SH-SY5Y (cell line): Measurements from ENCODE around the gene BRPF1.

ENCODE experiments used
- GATA2 ChIP-seq: IDR thresholded peaks from 2 replicates; pipeline ENCODE4 v1.6.1; 2011; ENCODE audit warnings: mild to moderate bottlenecking, low read depth, low read length
- GATA3 ChIP-seq: IDR thresholded peaks from 2 replicates; pipeline ENCODE4 v1.6.1; 2011; ENCODE audit warnings: low read depth, mild to moderate bottlenecking, low read length, moderate library complexity

GRCh38 chr3:9725775-9726515, 5.6 kb upstream of the BRPF1 start:
- TF ChIP-seq GATA3 (no peak), GATA2 (no peak)
